ENCODE measurements around the gene SPSB1.

SPSB1 gene

DNA sequence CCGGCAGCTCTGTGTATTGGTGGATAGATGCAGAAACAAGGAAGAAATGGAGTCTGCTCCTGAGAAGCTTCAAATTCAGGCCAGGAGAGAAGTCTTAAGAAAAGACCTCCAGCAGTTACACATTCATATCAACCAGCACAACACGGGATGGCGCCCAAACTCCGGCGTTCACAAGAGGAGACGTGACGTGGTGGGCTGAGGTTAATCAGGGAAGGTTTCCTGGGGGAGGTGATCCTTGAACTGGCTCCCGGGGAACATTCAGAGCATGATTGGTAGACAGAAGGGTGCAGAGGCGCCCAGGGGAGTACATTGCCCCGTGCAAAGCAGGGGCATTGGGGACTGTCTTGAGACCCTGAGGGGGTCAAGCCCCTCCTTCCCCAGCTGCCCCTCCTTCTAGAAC lies 27.7 kb upstream of the SPSB1 start:
- Mint-ChIP-seq H3K27ac (no peak overlapping the region), H3K36me3 (ENCODE audit: insufficient read depth) (peaks cover 7% of the 10 kb centered on the region), H3K4me1 (ENCODE audit: low read depth in 2 of 2) (peaks cover 15 to 16% of the 10 kb centered on the region in 2 donors), H3K9me3 (no peaks in the 10 kb centered on the region), H3K4me3 (no peak overlapping the region), H3K27me3 (no peaks in the 10 kb centered on the region)
- no peak for ATAC-seq (replicated peaks)
- DNase-seq: no peak

DNA sequence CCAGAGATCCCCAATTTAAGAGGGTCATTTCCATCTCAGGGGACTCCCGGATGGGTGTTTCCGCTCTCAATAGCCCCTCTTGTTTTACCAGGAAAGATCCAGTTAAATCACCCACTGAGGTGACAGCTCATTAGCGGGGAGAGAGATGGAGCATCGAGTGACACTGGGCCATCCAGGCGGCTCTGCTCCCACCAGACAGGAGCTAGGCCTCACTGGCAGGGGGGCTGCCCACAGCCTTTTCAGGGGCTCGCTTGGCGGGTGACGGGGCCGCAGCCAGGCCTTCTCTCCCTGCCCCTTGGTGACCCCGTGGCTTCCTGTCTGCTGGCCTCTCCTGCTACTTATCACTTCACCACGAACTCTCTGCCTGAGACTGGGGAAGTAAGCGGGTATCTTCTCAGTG lies 26.7 kb upstream of the SPSB1 start:
- Mint-ChIP-seq H3K27ac (no peak overlapping the region), H3K9me3 (no peaks in the 10 kb centered on the region), H3K27me3 (no peaks in the 10 kb centered on the region), H3K4me1 (ENCODE audit: low read depth in 2 of 2) (peaks cover 6 to 8% of the 10 kb centered on the region in 2 donors), H3K4me3 (no peak overlapping the region), H3K36me3 (ENCODE audit: insufficient read depth) (peaks cover 4% of the 10 kb centered on the region)
- DNase-seq (no peak), ATAC-seq (replicated peaks) (no peak)

DNA sequence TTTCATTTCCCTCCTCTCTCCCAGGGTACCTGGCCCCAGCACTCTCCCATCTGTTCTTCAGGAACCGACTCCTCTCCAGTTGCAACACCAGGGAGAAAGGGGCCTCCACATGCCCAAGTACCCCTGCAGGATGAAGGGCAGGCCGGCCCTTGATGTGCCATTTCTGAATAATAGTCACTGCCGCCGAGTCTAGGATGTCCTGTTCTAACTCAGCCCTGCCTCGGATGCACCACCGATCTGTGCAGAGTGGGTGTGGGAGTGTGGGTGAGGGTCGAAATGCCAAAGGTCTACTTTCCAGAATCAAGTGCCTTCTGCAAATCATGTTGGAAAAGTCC lies 25.4 kb upstream of the SPSB1 start:
- H3K27me3 Mint-ChIP-seq: no peaks in the 10 kb centered on the region
- H3K36me3 Mint-ChIP-seq (ENCODE audit: insufficient read depth): peaks cover 4% of the 10 kb centered on the region
- H3K9me3 Mint-ChIP-seq: no peaks in the 10 kb centered on the region
- peaks cover 3 to 7% of the 10 kb centered on the region in 2 donors for H3K4me1 Mint-ChIP-seq (ENCODE audit: low read depth in 2 of 2)
- peak overlapping the region; percentile 12 to 78 for H3K27ac Mint-ChIP-seq
- no peak for DNase-seq
- no peak overlapping the region for H3K4me3 Mint-ChIP-seq
- no peak for ATAC-seq (replicated peaks)

DNA sequence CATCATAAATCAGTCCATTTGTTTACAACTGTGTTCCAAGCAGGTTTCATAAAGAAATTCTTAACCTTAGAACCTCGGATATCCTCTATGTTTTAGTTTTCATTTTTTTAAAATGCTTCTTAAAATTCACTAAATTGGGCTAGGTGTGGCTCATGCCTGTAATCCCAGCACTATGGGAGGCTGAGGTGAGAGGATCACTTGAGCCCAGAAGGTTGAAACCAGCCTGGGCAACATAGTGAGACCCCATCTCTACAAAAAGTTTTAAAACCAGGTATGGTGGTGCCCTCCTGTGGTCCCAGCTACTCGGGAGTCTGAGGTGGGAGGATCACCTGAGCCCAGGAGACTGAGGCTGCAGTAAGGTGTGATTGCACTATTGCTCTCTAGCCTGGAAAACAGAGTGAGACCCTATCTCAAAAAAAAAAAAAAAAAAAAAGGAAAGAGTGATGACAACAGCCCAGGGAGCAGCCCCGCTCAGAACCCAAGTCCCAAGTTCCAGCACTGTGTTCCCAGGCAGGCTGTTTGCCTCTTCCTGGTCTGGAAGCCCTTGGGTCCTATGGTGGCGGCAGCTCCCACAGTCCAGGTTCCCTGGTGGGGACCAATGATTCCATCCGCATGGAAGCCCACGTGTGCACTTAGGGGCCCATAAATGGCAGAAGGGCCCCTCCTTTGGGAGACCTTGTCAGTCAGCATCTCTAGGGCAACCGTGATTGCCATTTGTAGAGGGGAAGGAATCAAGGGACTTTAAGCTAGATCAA lies 24.7 kb upstream of the SPSB1 start:
- peaks cover 4% of the 10 kb centered on the region for H3K36me3 Mint-ChIP-seq (ENCODE audit: insufficient read depth)
- H3K27ac Mint-ChIP-seq: peak overlapping the region in 1 of 2 donors; percentile 23
- no peaks in the 10 kb centered on the region for H3K27me3 Mint-ChIP-seq
- ATAC-seq (replicated peaks): no peak
- H3K4me3 Mint-ChIP-seq: no peak overlapping the region
- H3K9me3 Mint-ChIP-seq: no peaks in the 10 kb centered on the region
- DNase-seq: no peak
- peaks cover 3 to 7% of the 10 kb centered on the region in 2 donors for H3K4me1 Mint-ChIP-seq (ENCODE audit: low read depth in 2 of 2)

DNA sequence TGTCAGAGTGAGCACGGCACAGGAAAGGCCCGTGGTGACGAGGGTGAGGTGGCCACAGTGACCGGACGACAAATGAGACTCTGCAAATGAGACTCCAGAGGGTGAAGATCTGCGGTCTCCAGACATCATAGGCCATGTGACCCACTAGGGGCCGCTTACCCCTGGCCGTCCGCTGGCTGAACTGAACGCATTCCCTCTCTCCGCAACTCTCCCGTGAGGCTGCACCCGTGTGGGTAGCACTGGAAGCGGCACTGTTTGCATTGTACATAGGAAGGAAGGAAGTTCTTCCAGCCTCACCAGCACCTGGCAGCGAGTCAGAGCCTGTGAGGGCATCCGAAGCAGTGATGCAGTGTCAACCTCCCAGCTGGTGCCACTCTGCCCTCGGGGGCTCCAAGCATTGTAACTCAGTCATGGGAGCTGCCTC lies 23.6 kb upstream of the SPSB1 start:
- Mint-ChIP-seq H3K27ac (no peak overlapping the region), H3K36me3 (ENCODE audit: insufficient read depth) (peaks cover 4% of the 10 kb centered on the region), H3K9me3 (no peaks in the 10 kb centered on the region), H3K27me3 (no peaks in the 10 kb centered on the region), H3K4me1 (ENCODE audit: low read depth in 2 of 2) (peaks cover 3 to 7% of the 10 kb centered on the region in 2 donors), H3K4me3 (no peak overlapping the region)
- ATAC-seq (replicated peaks) (no peak), DNase-seq (no peak)

DNA sequence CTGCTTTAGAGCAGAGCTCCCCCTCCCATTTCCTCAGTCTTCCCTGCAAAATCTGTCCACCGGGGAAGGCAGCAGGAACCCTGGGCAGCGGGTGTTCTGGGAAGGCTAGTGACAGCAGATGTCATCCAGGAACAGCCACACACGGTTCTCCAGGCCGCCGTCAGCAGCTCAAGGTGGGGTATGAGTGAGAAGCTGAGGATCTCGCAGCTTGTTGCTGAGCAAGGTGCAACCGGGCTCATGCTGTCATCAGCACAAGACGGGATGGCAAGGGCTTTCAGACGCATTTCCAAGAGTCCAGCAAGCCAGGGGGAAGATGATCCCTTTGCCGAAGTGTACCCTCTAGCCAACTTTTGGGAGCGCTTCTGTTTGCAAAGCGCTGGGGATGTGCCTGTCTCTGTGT lies 23.0 kb upstream of the SPSB1 start:
- H3K27me3 Mint-ChIP-seq: no peaks in the 10 kb centered on the region
- no peaks in the 10 kb centered on the region for H3K9me3 Mint-ChIP-seq
- no peak overlapping the region for H3K27ac Mint-ChIP-seq
- no peak for DNase-seq
- H3K36me3 Mint-ChIP-seq (ENCODE audit: insufficient read depth): peaks cover 3% of the 10 kb centered on the region
- H3K4me1 Mint-ChIP-seq (ENCODE audit: low read depth in 2 of 2): peaks cover 3 to 7% of the 10 kb centered on the region in 2 donors
- no peak overlapping the region for H3K4me3 Mint-ChIP-seq
- no peak for ATAC-seq (replicated peaks)

DNA sequence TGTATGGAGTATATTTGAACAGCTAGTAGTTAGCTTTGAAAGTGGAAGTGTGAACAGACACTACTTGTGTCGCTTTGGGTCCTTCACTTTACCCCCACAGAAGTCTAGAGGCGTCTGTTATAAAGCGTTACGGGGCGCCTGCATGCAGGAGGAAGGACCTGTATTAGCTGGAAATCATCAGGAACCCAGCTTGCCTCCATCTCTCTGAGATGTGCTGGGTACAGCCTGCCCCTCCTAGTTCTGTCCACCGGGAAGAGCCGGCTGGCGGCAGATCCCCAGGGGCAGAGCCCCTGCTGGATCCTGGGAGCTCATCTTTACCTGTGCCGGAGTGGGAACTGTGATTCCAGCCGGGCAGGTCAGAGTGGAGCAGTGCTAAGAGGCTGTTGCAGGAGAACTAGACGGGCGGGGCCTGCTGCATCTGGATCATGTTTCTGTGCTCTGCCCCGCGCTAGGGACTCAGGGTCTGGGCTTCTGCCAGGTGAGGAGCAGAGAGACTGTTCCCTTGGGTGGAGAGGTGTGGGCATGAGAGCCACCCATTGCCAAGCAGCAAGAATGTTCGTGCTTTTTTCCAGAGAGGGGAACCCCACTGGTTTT lies 22.3 kb upstream of the SPSB1 start:
- DNase-seq (no peak), ATAC-seq (replicated peaks) (no peak)
- Mint-ChIP-seq H3K36me3 (ENCODE audit: insufficient read depth) (no peaks in the 10 kb centered on the region), H3K4me3 (no peak overlapping the region), H3K27me3 (no peaks in the 10 kb centered on the region), H3K9me3 (no peaks in the 10 kb centered on the region), H3K27ac (no peak overlapping the region), H3K4me1 (ENCODE audit: low read depth in 2 of 2) (peaks cover 9 to 11% of the 10 kb centered on the region in 2 donors)

DNA sequence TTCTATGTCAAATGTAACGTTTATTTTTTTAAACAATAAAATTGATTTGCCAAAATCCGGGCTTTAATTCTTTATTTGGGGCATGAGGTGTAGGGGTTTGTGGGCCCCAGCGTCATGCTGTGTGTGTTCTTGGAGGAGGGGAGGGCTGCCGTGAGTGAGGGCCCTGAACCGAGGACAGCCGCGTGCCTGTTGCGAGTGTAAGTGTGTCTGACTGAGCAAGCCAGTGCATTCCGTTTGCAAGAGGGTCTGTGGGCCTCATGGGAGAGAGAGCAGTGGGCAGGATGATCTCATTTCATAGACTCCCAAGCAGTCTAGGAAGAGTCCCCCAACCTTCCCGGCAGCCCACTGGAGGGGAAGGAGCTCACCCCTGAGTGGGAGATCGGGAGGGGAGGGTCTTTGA lies 21.4 kb upstream of the SPSB1 start:
- peak overlapping the region; percentile 71 to 74 for H3K27ac Mint-ChIP-seq
- no peak for ATAC-seq (replicated peaks)
- H3K4me3 Mint-ChIP-seq: no peak overlapping the region
- H3K4me1 Mint-ChIP-seq (ENCODE audit: low read depth in 2 of 2): peaks cover 16 to 20% of the 10 kb centered on the region in 2 donors
- H3K27me3 Mint-ChIP-seq: no peaks in the 10 kb centered on the region
- DNase-seq: no peak
- H3K9me3 Mint-ChIP-seq: no peaks in the 10 kb centered on the region
- H3K36me3 Mint-ChIP-seq (ENCODE audit: insufficient read depth): no peaks in the 10 kb centered on the region

DNA sequence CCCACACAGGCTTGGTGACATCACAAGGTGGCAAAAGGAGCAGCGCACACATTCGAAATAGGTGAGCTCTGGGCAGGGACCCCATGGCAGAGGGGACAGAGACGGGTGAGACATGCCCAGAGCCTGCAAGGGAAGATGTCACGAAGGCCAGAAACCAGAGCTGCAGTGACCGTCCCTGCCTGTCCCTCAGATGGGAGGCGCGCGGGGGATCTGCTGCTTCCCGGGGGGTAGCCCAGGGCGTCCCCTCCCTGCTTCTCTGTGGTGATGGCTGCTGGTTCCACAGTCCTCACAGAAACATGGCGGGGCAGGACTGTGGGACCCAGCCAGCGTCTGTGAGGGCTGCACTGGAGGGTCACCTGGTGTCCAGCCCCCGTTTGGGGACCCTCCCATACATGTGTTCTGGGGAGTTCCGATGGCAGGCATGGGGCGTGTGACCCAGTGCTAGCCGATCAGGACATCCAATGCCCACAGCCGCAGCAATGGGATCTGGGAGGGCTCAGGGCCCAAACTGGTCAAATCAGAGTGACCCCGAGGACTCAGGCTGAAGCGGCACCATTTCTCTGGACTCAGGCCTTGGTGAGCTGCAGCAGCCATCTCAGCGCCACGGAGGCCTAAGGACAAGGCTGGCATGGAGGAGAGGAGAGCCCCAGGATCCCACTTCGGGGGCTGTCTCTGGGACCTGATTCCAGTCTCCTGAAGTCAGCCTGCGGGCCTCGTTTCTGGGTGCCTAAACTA lies 20.7 kb upstream of the SPSB1 start:
- no peaks in the 10 kb centered on the region for H3K27me3 Mint-ChIP-seq
- DNase-seq (no peak), ATAC-seq (replicated peaks) (no peak)
- H3K27ac Mint-ChIP-seq: peak overlapping the region; percentile 71 to 74
- H3K9me3 Mint-ChIP-seq: no peaks in the 10 kb centered on the region
- no peaks in the 10 kb centered on the region for H3K36me3 Mint-ChIP-seq (ENCODE audit: insufficient read depth)
- H3K4me1 Mint-ChIP-seq (ENCODE audit: low read depth in 2 of 2): peaks cover 16 to 17% of the 10 kb centered on the region in 2 donors
- H3K4me3 Mint-ChIP-seq: no peak overlapping the region

DNA sequence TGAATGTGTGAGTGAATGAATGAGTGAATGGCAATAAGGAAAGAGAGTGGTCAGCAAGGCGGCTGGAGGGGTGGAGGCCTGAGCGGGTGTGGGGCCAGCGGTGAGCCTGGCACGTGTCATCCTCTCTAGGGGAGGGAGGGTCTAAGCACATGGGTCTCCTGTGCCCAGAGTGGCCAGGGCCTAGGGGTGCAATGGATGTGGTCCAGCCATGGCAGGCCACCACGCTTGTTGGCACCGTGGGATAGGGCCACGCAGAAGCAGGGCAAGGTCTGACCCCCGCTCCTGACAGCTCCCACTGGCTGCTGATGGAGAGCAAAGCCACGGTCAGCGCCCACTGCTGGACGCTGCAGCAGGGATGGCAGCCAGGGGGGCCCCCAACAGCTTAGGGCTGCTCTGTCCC lies 19.5 kb upstream of the SPSB1 start:
- peaks cover 13% of the 10 kb centered on the region in 2 donors for H3K4me1 Mint-ChIP-seq (ENCODE audit: low read depth in 2 of 2)
- no peaks in the 10 kb centered on the region for H3K9me3 Mint-ChIP-seq
- no peak overlapping the region for H3K4me3 Mint-ChIP-seq
- ATAC-seq (replicated peaks): no peak
- no peak for DNase-seq
- H3K27ac Mint-ChIP-seq: no peak overlapping the region
- H3K36me3 Mint-ChIP-seq (ENCODE audit: insufficient read depth): no peaks in the 10 kb centered on the region
- H3K27me3 Mint-ChIP-seq: no peaks in the 10 kb centered on the region

DNA sequence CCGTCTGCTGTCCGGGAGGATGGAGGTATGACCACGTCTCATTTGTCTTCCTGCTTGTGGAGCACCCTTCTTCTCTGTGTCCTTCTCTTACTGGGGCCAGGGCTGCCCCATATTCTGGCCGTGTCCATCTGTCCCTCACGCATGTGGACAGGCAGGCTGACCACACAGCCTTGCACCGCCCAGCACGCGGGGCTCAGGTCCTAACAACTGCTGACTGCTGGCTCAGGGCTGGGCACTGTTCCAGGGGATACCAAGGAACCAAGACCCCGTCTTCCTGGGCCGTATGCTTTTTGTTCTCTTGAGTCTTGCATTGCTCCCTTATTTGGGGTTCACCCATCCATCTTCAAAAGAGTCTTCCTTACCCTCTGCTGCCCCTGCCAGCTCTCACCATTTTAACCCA lies 17.5 kb upstream of the SPSB1 start:
- DNase-seq: no peak
- Mint-ChIP-seq H3K4me1 (ENCODE audit: low read depth in 2 of 2) (peaks cover 17% of the 10 kb centered on the region in 2 donors), H3K36me3 (ENCODE audit: insufficient read depth) (no peaks in the 10 kb centered on the region), H3K9me3 (no peaks in the 10 kb centered on the region), H3K4me3 (peak overlapping the region; percentile 27 to 58), H3K27ac (peak overlapping the region; percentile 19 to 71), H3K27me3 (peaks cover 0 to under 1% of the 10 kb centered on the region in 2 donors)
- no peak for ATAC-seq (replicated peaks)

DNA sequence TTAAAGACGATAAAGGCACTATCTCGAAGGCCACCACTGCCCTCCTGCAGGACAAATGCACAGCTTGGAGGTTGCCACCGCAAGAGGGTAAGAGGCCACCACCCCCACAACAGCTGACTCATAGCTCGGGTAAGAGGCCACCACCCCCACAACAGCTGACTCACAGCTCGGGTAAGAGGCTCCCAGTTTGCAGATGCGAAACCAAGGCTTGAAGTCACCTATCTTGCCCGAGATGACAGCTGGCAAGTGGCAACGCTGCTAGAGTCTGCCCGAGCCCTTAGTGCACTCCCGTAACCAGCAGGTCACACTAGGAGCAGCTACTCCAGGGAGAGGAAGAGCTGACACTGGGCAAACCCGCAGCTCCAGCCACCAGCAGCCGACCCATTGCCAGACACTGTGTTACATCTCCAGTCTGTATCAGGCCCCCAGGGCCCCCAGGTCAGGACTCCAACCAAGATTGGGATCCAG lies 17.1 kb upstream of the SPSB1 start:
- ATAC-seq (replicated peaks): peak; percentile 98
- H3K9me3 Mint-ChIP-seq: no peaks in the 10 kb centered on the region
- peak; percentile 44 to 53 (median 52) for DNase-seq
- H3K27me3 Mint-ChIP-seq: peaks cover 0 to 5% of the 10 kb centered on the region in 2 donors
- H3K4me1 Mint-ChIP-seq (ENCODE audit: low read depth in 2 of 2): peaks cover 20% of the 10 kb centered on the region in 2 donors
- H3K27ac Mint-ChIP-seq: peak overlapping the region; percentile 19 to 71
- peak overlapping the region; percentile 27 to 58 for H3K4me3 Mint-ChIP-seq
- H3K36me3 Mint-ChIP-seq (ENCODE audit: insufficient read depth): no peaks in the 10 kb centered on the region

DNA sequence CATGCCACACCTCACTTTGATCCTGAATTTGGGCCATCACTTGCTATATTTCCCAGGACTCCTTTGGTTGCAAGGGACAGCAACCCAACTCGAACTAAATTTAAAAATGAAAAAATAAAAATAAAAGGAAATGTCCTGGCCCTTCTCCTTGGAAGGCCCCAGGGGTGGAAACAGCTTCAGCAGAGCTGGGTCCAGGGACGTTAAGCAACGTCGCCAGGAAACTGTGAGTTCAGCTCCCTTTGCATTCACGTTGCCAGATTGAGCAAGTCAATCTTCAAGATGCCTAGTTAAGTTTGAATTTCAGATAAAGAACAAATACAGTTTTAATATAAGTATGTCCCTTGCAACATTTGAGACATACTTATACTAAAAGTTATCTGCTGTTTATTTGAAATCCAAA lies 14.6 kb upstream of the SPSB1 start:
- peaks cover 34 to 35% of the 10 kb centered on the region in 2 donors for H3K4me1 Mint-ChIP-seq (ENCODE audit: low read depth in 2 of 2)
- no peak for ATAC-seq (replicated peaks)
- H3K4me3 Mint-ChIP-seq: no peak overlapping the region

More for the DNA sequence above, 14.6 kb upstream of the SPSB1 start:
- Mint-ChIP-seq H3K27me3 (peaks cover 6 to 16% of the 10 kb centered on the region in 2 donors), H3K27ac (no peak overlapping the region), H3K9me3 (no peaks in the 10 kb centered on the region), H3K36me3 (ENCODE audit: insufficient read depth) (no peaks in the 10 kb centered on the region)
- DNase-seq: no peak
